Spleen (tissue), 7 donors: ENCODE measurements around the gene TPST2.

Experiments
- POLR2A ChIP-seq, 3 donors: fragments of 450-650 bp; IDR thresholded peaks; one replicate each; pipeline ENCODE4 v1.5.1; 2017; ENCODE audit warnings: antibody characterized with exemption in 3 of 3, mild to moderate bottlenecking in 1 of 3
- POLR2AphosphoS5 ChIP-seq, 3 donors: sonication (generic); formaldehyde crosslinking; IDR thresholded peaks; one replicate each; pipeline ENCODE4 v1.5.1; 2017; ENCODE audit warnings: antibody characterized with exemption in 3 of 3
- TF ChIP-seq, protein P1 (sequence below), 11 experiments: fragments of 200-600 bp in 7 of 11; fragments of 450-650 bp in 4 of 11; sonication (generic) in 4 of 11; IDR thresholded peaks in 8 of 11; conservative IDR thresholded peaks in 3 of 11; 1 replicate in 7 of 11; 2 replicates in 4 of 11; pipeline versions ENCODE4 v1.4.0 to v1.8.0; 2016 to 2021; ENCODE audit warnings: antibody characterized with exemption in 11 of 11, inconsistent platforms in 4 of 11, mild to moderate bottlenecking in 1 of 11
- donor health status: DM: no; HTN: no; CAD: no; lungs with moderate emphysema.
- donor health status: DM: no; HTN: no; CAD: no.
- donor health status: DM: no; HTN: no; CAD: no.

DNA sequence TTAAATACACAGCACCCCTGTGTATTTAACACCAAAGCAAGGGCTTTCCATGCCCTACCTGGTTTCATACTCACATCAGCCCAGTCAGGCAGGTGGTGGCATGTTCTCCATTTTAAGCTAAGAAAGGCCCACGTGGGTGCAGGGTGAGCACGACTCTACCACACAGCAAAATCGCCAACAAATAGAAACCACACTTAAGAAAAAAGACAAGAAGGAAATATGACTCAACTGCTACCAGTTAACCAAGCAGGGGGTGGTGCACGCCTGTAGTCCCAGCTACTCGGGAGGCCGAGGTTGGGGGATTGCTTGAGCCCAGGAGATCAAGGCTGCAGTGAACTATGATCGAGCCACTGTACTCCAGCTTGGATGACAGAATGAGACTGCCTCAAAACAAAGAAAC lies 42.5 kb downstream of the TPST2 start:
- TF ChIP-seq, protein P1, sequence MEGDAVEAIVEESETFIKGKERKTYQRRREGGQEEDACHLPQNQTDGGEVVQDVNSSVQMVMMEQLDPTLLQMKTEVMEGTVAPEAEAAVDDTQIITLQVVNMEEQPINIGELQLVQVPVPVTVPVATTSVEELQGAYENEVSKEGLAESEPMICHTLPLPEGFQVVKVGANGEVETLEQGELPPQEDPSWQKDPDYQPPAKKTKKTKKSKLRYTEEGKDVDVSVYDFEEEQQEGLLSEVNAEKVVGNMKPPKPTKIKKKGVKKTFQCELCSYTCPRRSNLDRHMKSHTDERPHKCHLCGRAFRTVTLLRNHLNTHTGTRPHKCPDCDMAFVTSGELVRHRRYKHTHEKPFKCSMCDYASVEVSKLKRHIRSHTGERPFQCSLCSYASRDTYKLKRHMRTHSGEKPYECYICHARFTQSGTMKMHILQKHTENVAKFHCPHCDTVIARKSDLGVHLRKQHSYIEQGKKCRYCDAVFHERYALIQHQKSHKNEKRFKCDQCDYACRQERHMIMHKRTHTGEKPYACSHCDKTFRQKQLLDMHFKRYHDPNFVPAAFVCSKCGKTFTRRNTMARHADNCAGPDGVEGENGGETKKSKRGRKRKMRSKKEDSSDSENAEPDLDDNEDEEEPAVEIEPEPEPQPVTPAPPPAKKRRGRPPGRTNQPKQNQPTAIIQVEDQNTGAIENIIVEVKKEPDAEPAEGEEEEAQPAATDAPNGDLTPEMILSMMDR (IDR thresholded peaks at IDR 0.05 in 8 of 11, conservative IDR thresholded peaks at IDR 0.05 in 3 of 11): no peak
- no peak for TF ChIP-seq POLR2A (IDR thresholded peaks at IDR 0.05)
- TF ChIP-seq POLR2AphosphoS5 (IDR thresholded peaks at IDR 0.05): no peak
